ENCODE data around the gene NT5DC1. TPM values are rescaled to one million over a fixed set of nuclear protein-coding genes. Genes with fewer than 3 reads are reported as not detected.
A peak's percentile ranks its signal among the peaks of the same experiment; 100 is the strongest.

The NT5DC1 gene
- total and polyA plus RNA-seq, 2 experiments from 2014 or later = 14.1 to 48.9 TPM

GRCh38 chr6:116192786-116193185 lies 92.1 kb downstream of the NT5DC1 start:
- Histone ChIP-seq H3K27ac (no peak overlapping the region), H3K9me3 (ENCODE audit: low read depth) (no peaks in the 10 kb centered on the region), H3K36me3 (no peaks in the 10 kb centered on the region), H3K4me1 (ENCODE audit: low read depth) (no peaks in the 10 kb centered on the region), H3K4me3 (no peak overlapping the region), H3K27me3 (no peaks in the 10 kb centered on the region)
- peak in 1 of 2 donors; percentile 21 for DNase-seq (ENCODE audit: low read depth in 1 of 2, low spot score in 1 of 2)
- TF ChIP-seq CTCF (IDR thresholded peaks at IDR 0.05; ENCODE audit: low read depth, low read length) = no peak

- H3K27me3 ChIP-seq = no peaks in the 10 kb centered on the region
- H3K4me3 ChIP-seq = no peak overlapping the region
- H3K4me1 ChIP-seq (ENCODE audit: low read depth) = no peaks in the 10 kb centered on the region
- no peak for TF ChIP-seq CTCF (IDR thresholded peaks at IDR 0.05; ENCODE audit: low read depth, low read length)
- no peak overlapping the region for H3K27ac ChIP-seq
- DNase-seq (ENCODE audit: low read depth in 1 of 2, low spot score in 1 of 2) = no peak
- H3K36me3 ChIP-seq = no peaks in the 10 kb centered on the region
- H3K9me3 ChIP-seq (ENCODE audit: low read depth) = no peaks in the 10 kb centered on the region
Measured at GRCh38 chr6:116196841-116197240, 96.2 kb downstream of the NT5DC1 start.

GRCh38 chr6:116200619-116201249 lies 100.1 kb downstream of the NT5DC1 start:
- Histone ChIP-seq H3K9me3 (ENCODE audit: low read depth) (no peaks in the 10 kb centered on the region), H3K27ac (no peak overlapping the region), H3K4me1 (ENCODE audit: low read depth) (no peaks in the 10 kb centered on the region), H3K27me3 (no peaks in the 10 kb centered on the region), H3K4me3 (no peak overlapping the region), H3K36me3 (no peaks in the 10 kb centered on the region)
- TF ChIP-seq CTCF (IDR thresholded peaks at IDR 0.05; ENCODE audit: low read depth, low read length) = no peak
- DNase-seq (ENCODE audit: low read depth in 1 of 2, low spot score in 1 of 2) = peak in 1 of 2 donors; percentile 6

GRCh38 chr6:116201538-116201937 lies 100.9 kb downstream of the NT5DC1 start:
- DNase-seq (ENCODE audit: low read depth in 1 of 2, low spot score in 1 of 2) = no peak
- no peak overlapping the region for H3K27ac ChIP-seq
- no peaks in the 10 kb centered on the region for H3K27me3 ChIP-seq
- TF ChIP-seq CTCF (IDR thresholded peaks at IDR 0.05; ENCODE audit: low read depth, low read length) = no peak
- no peaks in the 10 kb centered on the region for H3K36me3 ChIP-seq
- no peaks in the 10 kb centered on the region for H3K4me1 ChIP-seq (ENCODE audit: low read depth)
- no peaks in the 10 kb centered on the region for H3K9me3 ChIP-seq (ENCODE audit: low read depth)
- H3K4me3 ChIP-seq = no peak overlapping the region

- no peaks in the 10 kb centered on the region for H3K36me3 ChIP-seq
- no peaks in the 10 kb centered on the region for H3K4me1 ChIP-seq (ENCODE audit: low read depth)
- no peak for TF ChIP-seq CTCF (IDR thresholded peaks at IDR 0.05; ENCODE audit: low read depth, low read length)
- peak in 1 of 2 donors; percentile 55 for DNase-seq (ENCODE audit: low read depth in 1 of 2, low spot score in 1 of 2)
- H3K27ac ChIP-seq = no peak overlapping the region
- no peaks in the 10 kb centered on the region for H3K9me3 ChIP-seq (ENCODE audit: low read depth)
- no peak overlapping the region for H3K4me3 ChIP-seq
- H3K27me3 ChIP-seq = no peaks in the 10 kb centered on the region
Measured at GRCh38 chr6:116205281-116205680, 104.6 kb downstream of the NT5DC1 start.
